ENCODE data around the gene IFIT3. TPM values are rescaled to one million over a fixed set of nuclear protein-coding genes. Genes with fewer than 3 reads are reported as not detected.

The IFIT3 gene
- total and polyA plus RNA-seq, 9 of the 15 experiments (the other 6 are each of a cell fraction or from before 2014, with no cell fraction given), result 0.23 to 2.2 (median 0.77) TPM

GRCh38 chr10:89360157-89360556 is 32.4 kb downstream of the IFIT3 start:
- H3K27ac ChIP-seq (ENCODE audit: extremely low read depth, low read depth, low read length), result no peak overlapping the region
- ChIA-PET POLR2A (no interaction called here), CTCF (ENCODE audit: low intra/inter-chr PET ratio) (no interaction called here)
- no peaks in the 10 kb centered on the region for H3K9me1 ChIP-seq (ENCODE audit: control insufficient read depth, insufficient read depth, low read length)
- no peaks in the 10 kb centered on the region for H3K36me3 ChIP-seq (ENCODE audit: control insufficient read depth, insufficient read depth, low read length)
- peaks cover 0 to 16% of the 10 kb centered on the region in 2 experiments; a peak in 3 of 5 replicates for H3K4me1 ChIP-seq (replicated peaks in 1 of 2; ENCODE audit: control insufficient read depth in 2 of 2, insufficient read depth in 2 of 2, low read length in 2 of 2)
- no peaks in the 10 kb centered on the region for H4K20me1 ChIP-seq (replicated peaks; ENCODE audit: control insufficient read depth, insufficient read depth, low read length)
- intact Hi-C loops (cut with micrococcal nuclease) (no loop called here), in situ Hi-C loops (cut with MboI) (no loop called here)
- no TSS peak for BruUV-seq (replicated peaks)
- no peak overlapping the region for H3K4me2 ChIP-seq (ENCODE audit: insufficient read depth, low read length)
- FAIRE-seq (no peak), DNase-seq (ENCODE audit: extremely low read depth in 1 of 4, low spot score in 3 of 4) (no peak), ATAC-seq (no peak)
- no peak overlapping the region for H2AFZ ChIP-seq (ENCODE audit: low read depth, low read length)
- TF ChIP-seq HDAC3 (IDR thresholded peaks at IDR 0.05; ENCODE audit: borderline replicate concordance, partially characterized antibody) (no peak), PHB (CRISPR knock-in tag; IDR thresholded peaks at IDR 0.05) (no peak), ELF4 (CRISPR knock-in tag; IDR thresholded peaks at IDR 0.05) (no peak), SMC3 (conservative IDR thresholded peaks at IDR 0.05; ENCODE audit: insufficient read depth, low read depth, low read length) (no peak), THRB (CRISPR knock-in tag; conservative IDR thresholded peaks at IDR 0.05) (no peak), ZBTB49 (CRISPR knock-in tag; IDR thresholded peaks at IDR 0.05; ENCODE audit: borderline replicate concordance) (no peak), THAP12 (CRISPR knock-in tag; IDR thresholded peaks at IDR 0.05) (no peak)
- H3K9me3 ChIP-seq (replicated peaks; ENCODE audit: control insufficient read depth, insufficient read depth, low read depth, low read length), result no peaks in the 10 kb centered on the region
- no peaks in the 10 kb centered on the region for H3K27me3 ChIP-seq (ENCODE audit: control insufficient read depth in 2 of 2, insufficient read depth in 2 of 2, low read length in 2 of 2)
- H3K9ac ChIP-seq (ENCODE audit: insufficient read depth in 1 of 2, low read depth in 2 of 2, low read length in 2 of 2), result no peak overlapping the region
- H3K79me2 ChIP-seq (ENCODE audit: control insufficient read depth, insufficient read depth, low read length), result no peaks in the 10 kb centered on the region
- no peak overlapping the region for H3K4me3 ChIP-seq

All from K562 (cell line).